Gastroesophageal sphincter (tissue), 3 donors: Measurements from ENCODE around the gene IL4I1.

Source experiments
- EP300 ChIP-seq: sonication (generic); formaldehyde crosslinking; IDR thresholded peaks from one replicate; pipeline ENCODE4 v1.6.1; 2017; ENCODE audit warnings: antibody characterized with exemption, mild to moderate bottlenecking
- POLR2A ChIP-seq, 2 donors: fragments of 450-650 bp; IDR thresholded peaks; one replicate each; pipeline ENCODE4 v1.6.1; 2017; ENCODE audit warnings: antibody characterized with exemption in 2 of 2, mild to moderate bottlenecking in 2 of 2, moderate library complexity in 1 of 2
- TF ChIP-seq, protein P1 (sequence below), 4 experiments: fragments of 200-600 bp in 2 of 4; fragments of 450-650 bp in 2 of 4; sonication (generic) in 1 of 4; IDR thresholded peaks; one replicate each; pipeline ENCODE4 v1.5.1; 2017 to 2019; ENCODE audit warnings: antibody characterized with exemption in 4 of 4, mild to moderate bottlenecking in 2 of 4, moderate library complexity in 2 of 4

- TF ChIP-seq, protein P1, sequence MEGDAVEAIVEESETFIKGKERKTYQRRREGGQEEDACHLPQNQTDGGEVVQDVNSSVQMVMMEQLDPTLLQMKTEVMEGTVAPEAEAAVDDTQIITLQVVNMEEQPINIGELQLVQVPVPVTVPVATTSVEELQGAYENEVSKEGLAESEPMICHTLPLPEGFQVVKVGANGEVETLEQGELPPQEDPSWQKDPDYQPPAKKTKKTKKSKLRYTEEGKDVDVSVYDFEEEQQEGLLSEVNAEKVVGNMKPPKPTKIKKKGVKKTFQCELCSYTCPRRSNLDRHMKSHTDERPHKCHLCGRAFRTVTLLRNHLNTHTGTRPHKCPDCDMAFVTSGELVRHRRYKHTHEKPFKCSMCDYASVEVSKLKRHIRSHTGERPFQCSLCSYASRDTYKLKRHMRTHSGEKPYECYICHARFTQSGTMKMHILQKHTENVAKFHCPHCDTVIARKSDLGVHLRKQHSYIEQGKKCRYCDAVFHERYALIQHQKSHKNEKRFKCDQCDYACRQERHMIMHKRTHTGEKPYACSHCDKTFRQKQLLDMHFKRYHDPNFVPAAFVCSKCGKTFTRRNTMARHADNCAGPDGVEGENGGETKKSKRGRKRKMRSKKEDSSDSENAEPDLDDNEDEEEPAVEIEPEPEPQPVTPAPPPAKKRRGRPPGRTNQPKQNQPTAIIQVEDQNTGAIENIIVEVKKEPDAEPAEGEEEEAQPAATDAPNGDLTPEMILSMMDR (IDR thresholded peaks at IDR 0.05), result no peak
- TF ChIP-seq POLR2A (IDR thresholded peaks at IDR 0.05), result no peak
- no peak for TF ChIP-seq EP300
These were observed 36.0 kb upstream of the IL4I1 start for GRCh38 chr19:49932731-49933131.
